ENCODE measurements around the gene FXYD2. TPM values are rescaled to one million over a fixed set of nuclear protein-coding genes. Genes with fewer than 3 reads are reported as not detected.
"Not testable (repeated sequence)": the region's sequence is repeated elsewhere in the genome, so short reads cannot be mapped to it uniquely, and the experiment has no call there.

FXYD2 gene
- total RNA-seq, 1 experiment from 2014 or later: 0.39 TPM

- ChIA-PET POLR2A (no interaction called here), CTCF (interaction anchor here (0.6 to 1.7 kb wide), 3 partner anchors 132 to 388 kb away, joined by 3 to 8 read pairs (median 6); no protein-coding TSS in a partner anchor)
Observed at GRCh38 chr11:117814204-117814765, 10.3 kb downstream of the FXYD2 start.

GRCh38 chr11:117810056-117810451 is 14.5 kb downstream of the FXYD2 start:
- ATAC-seq; BruUV-seq (replicated peaks); H3K27ac ChIP-seq (ENCODE audit: low read length); H3K4me3 ChIP-seq (ENCODE audit: low read depth in 2 of 2, low read length in 2 of 2); H3K4me1 ChIP-seq (ENCODE audit: control insufficient read depth, insufficient read depth, low read length); H3K9me3 ChIP-seq (ENCODE audit: control insufficient read depth, insufficient read depth, low read depth, low read length); DNase-seq (ENCODE audit: low read depth, low spot score); H3K36me3 ChIP-seq (ENCODE audit: control insufficient read depth, insufficient read depth, low read length); POLR2A ChIA-PET; H3K27me3 ChIP-seq (ENCODE audit: control insufficient read depth, insufficient read depth, low read length); intact Hi-C loops (cut with micrococcal nuclease; ENCODE audit: unreplicated experiment): not testable (repeated sequence)
- CTCF ChIA-PET: interaction anchor here (0.8 to 3.4 kb wide), 5 partner anchors 7 to 384 kb away, joined by 4 to 50 read pairs (median 9); no protein-coding TSS in a partner anchor
- in situ Hi-C loops (cut with HindIII; ENCODE audit: low pct_unique_long_range_greater_than_20kb, low sequenced_read_pairs): loop anchor here (25.0 kb wide), 1 partner anchor 373 kb away; no protein-coding TSS in a partner anchor

More at GRCh38 chr11:117814204-117814765, 10.3 kb downstream of the FXYD2 start:
- no peak overlapping the region for H3K4me3 ChIP-seq (ENCODE audit: low read depth in 2 of 2, low read length in 2 of 2)
- BruUV-seq (replicated peaks): no TSS peak
- H3K4me1 ChIP-seq (ENCODE audit: control insufficient read depth, insufficient read depth, low read length): peaks cover 20% of the 10 kb centered on the region
- in situ Hi-C loops (cut with HindIII; ENCODE audit: low pct_unique_long_range_greater_than_20kb, low sequenced_read_pairs): loop anchor here (25.0 kb wide), 1 partner anchor 377 kb away; no protein-coding TSS in a partner anchor
- ATAC-seq (no peak), DNase-seq (ENCODE audit: low read depth, low spot score) (no peak)
- H3K36me3 ChIP-seq (ENCODE audit: control insufficient read depth, insufficient read depth, low read length): no peaks in the 10 kb centered on the region
- TF ChIP-seq TCF7L2 (IDR thresholded peaks at IDR 0.05; ENCODE audit: low read depth, low read length) (no peak), REST (IDR thresholded peaks at IDR 0.05; ENCODE audit: insufficient read depth in 1 of 2, low read depth in 2 of 2, low read length in 1 of 2) (no peak), SIN3A (IDR thresholded peaks at IDR 0.05; ENCODE audit: borderline replicate concordance, insufficient read depth, low read depth, low read length) (no peak), POLR2AphosphoS5 (IDR thresholded peaks at IDR 0.05; ENCODE audit: low read depth, low read length) (no peak), CTCF (IDR thresholded peaks at IDR 0.05) (no peak)
- H3K27me3 ChIP-seq (ENCODE audit: control insufficient read depth, insufficient read depth, low read length): no peaks in the 10 kb centered on the region
- intact Hi-C loops (cut with micrococcal nuclease; ENCODE audit: unreplicated experiment): no loop called here
- H3K9me3 ChIP-seq (ENCODE audit: control insufficient read depth, insufficient read depth, low read depth, low read length): no peaks in the 10 kb centered on the region
- H3K27ac ChIP-seq (ENCODE audit: low read length): no peak overlapping the region
